GM23338 (cell line): ENCODE measurements around the gene CROCC2. TPM values are rescaled to one million over a fixed set of nuclear protein-coding genes. Genes with fewer than 3 reads are reported as not detected.

Experiments used
- ATAC-seq: fragments of 200-7000 bp; cut with Tn5 transposase; 3 replicates; pipeline ENCODE4 v1.9.1; 2020
- DNase-seq: peaks from one replicate; pipeline ENCODE4 v3.0.0-alpha.2; 2015; ENCODE audit warnings: low spot score
- H2AFZ ChIP-seq: fragments of 200-600 bp; sonication (generic); 2 replicates; pipeline ENCODE4 v1.8.0; 2016; ENCODE audit warnings: antibody characterized with exemption, mild to moderate bottlenecking, moderate library complexity
- H3F3A ChIP-seq: fragments of 200-600 bp; sonication (generic); replicated peaks from 2 replicates; pipeline ENCODE4 v1.8.0; 2017; ENCODE audit warnings: antibody characterized with exemption, mixed run types, low read depth
- H3K27ac ChIP-seq: fragments of 200-600 bp; sonication (generic); 2 replicates; pipeline ENCODE4 v1.6.1; 2016; ENCODE audit warnings: low read depth
- H3K27me3 ChIP-seq: fragments of 200-600 bp; sonication (generic); 2 replicates; pipeline ENCODE4 v1.8.0; 2016; ENCODE audit warnings: mild to moderate bottlenecking, mixed run types, moderate library complexity; ENCODE audit not compliant: insufficient read depth
- H3K36me3 ChIP-seq: fragments of 200-600 bp; sonication (generic); 2 replicates; pipeline ENCODE4 v1.8.0; 2016; ENCODE audit warnings: mild to moderate bottlenecking; ENCODE audit not compliant: insufficient read depth
- H3K4me1 ChIP-seq: fragments of 200-600 bp; sonication (generic); 2 replicates; pipeline ENCODE4 v1.8.0; 2016; ENCODE audit warnings: mild to moderate bottlenecking, moderate library complexity; ENCODE audit not compliant: insufficient read depth
- H3K4me2 ChIP-seq: fragments of 200-600 bp; sonication (generic); 2 replicates; pipeline ENCODE4 v1.7.1; 2017; ENCODE audit warnings: mixed run types
- H3K4me3 ChIP-seq: fragments of 200-600 bp; sonication (generic); 2 replicates; pipeline ENCODE4 v1.6.1; 2016; ENCODE audit warnings: mixed run types
- H3K79me2 ChIP-seq: fragments of 200-600 bp; sonication (generic); replicated peaks from 2 replicates; pipeline ENCODE4 v1.8.0; 2017; ENCODE audit warnings: mild to moderate bottlenecking; ENCODE audit not compliant: insufficient read depth
- H3K9me2 ChIP-seq: fragments of 200-600 bp; sonication (generic); 2 replicates; pipeline ENCODE4 v1.8.0; 2017; ENCODE audit not compliant: insufficient read depth
- H4K20me1 ChIP-seq: fragments of 200-600 bp; sonication (generic); replicated peaks from 2 replicates; pipeline ENCODE4 v1.8.0; 2017; ENCODE audit warnings: mild to moderate bottlenecking; ENCODE audit not compliant: insufficient read depth
- H3K27ac Mint-ChIP-seq: 2 replicates; pipeline ENCODE4 v1.8.0; 2020; ENCODE audit warnings: inconsistent platforms, mild to moderate bottlenecking, moderate library complexity, mixed read lengths
- H3K27me3 Mint-ChIP-seq: 3 replicates; pipeline ENCODE4 v1.8.0; 2022; ENCODE audit warnings: low read depth, mild to moderate bottlenecking, moderate library complexity, mixed read lengths, inconsistent platforms; ENCODE audit not compliant: insufficient read depth, poor library complexity
- H3K36me3 Mint-ChIP-seq: 3 replicates; pipeline ENCODE4 v1.8.0; 2021; ENCODE audit warnings: low read depth, mild to moderate bottlenecking, inconsistent platforms, moderate library complexity, mixed read lengths
- H3K4me1 Mint-ChIP-seq: 3 replicates; pipeline ENCODE4 v1.8.0; 2020; ENCODE audit warnings: mild to moderate bottlenecking, inconsistent platforms, mixed read lengths
- H3K4me3 Mint-ChIP-seq: 3 replicates; pipeline ENCODE4 v1.8.0; 2021; ENCODE audit warnings: moderate library complexity, mild to moderate bottlenecking, inconsistent platforms, mixed read lengths
- H3K9me3 Mint-ChIP-seq: 3 replicates; pipeline ENCODE4 v1.8.0; 2020; ENCODE audit warnings: moderate library complexity, mild to moderate bottlenecking, inconsistent platforms, mixed read lengths
- CREB1 ChIP-seq: fragments of 250-450 bp; sonication (Bioruptor Pico); IDR thresholded peaks from 2 replicates; pipeline ENCODE4 v1.5.0; 2020; ENCODE audit warnings: low read depth, mild to moderate bottlenecking, moderate library complexity
- CTCF ChIP-seq, 2 experiments: fragments of 200-600 bp in 1 of 2; sonication (generic) in 1 of 2; conservative IDR thresholded peaks; 2 replicates each; pipeline versions ENCODE4 v1.5.1 to v1.6.1; 2016 to 2017; ENCODE audit warnings: antibody characterized with exemption in 2 of 2, low read depth in 2 of 2, mild to moderate bottlenecking in 2 of 2, moderate library complexity in 1 of 2
- ETS1 ChIP-seq: IDR thresholded peaks from 2 replicates; pipeline ENCODE4 v1.6.1; 2016; ENCODE audit warnings: antibody characterized with exemption
- JUNB ChIP-seq: IDR thresholded peaks from one replicate; pipeline ENCODE4 v1.6.1; 2016; ENCODE audit warnings: antibody characterized with exemption; ENCODE audit not compliant: unreplicated experiment
- POLR2AphosphoS5 ChIP-seq: IDR thresholded peaks from 2 replicates; pipeline ENCODE4 v1.6.1; 2016; ENCODE audit warnings: antibody characterized with exemption, low read depth
- REST ChIP-seq: IDR thresholded peaks from one replicate; pipeline ENCODE4 v1.6.1; 2018; ENCODE audit warnings: antibody characterized with exemption; ENCODE audit not compliant: unreplicated experiment
- STAT1 ChIP-seq: IDR thresholded peaks from one replicate; pipeline ENCODE4 v1.6.1; 2016; ENCODE audit warnings: antibody characterized with exemption; ENCODE audit not compliant: unreplicated experiment
- ZNF114 ChIP-seq: fragments of 250-450 bp; sonication (Bioruptor Pico); IDR thresholded peaks from 2 replicates; pipeline ENCODE4 v1.5.0; 2020; ENCODE audit warnings: mild to moderate bottlenecking, moderate library complexity
- ZNF331 ChIP-seq: fragments of 250-450 bp; sonication (Bioruptor Pico); IDR thresholded peaks from 2 replicates; pipeline ENCODE4 v1.5.0; 2020; ENCODE audit warnings: low read depth, mild to moderate bottlenecking, moderate library complexity
- ZNF462 ChIP-seq: fragments of 250-450 bp; sonication (Bioruptor Pico); IDR thresholded peaks from 2 replicates; pipeline ENCODE4 v1.5.0; 2020; ENCODE audit warnings: mild to moderate bottlenecking, moderate library complexity
- polyA plus RNA-seq: library from polyadenylated mRNA; unstranded; fragments of >200 nt; fragmentation: Nextera tagmentation; extraction: Ambion mirVana; gene quantifications from 2 replicates; pipeline ENCODE4 v1.2.1, GENCODE V29; 2016
- total RNA-seq: library from RNA; depleted of rRNA; stranded (reverse); fragments of >200 nt; shearing (Covaris generic); gene quantifications from 2 replicates; pipeline ENCODE4 v1.2.3, GENCODE V29; 2014

Gene CROCC2
- total and polyA plus RNA-seq, 2 experiments from 2014 or later, result not detected

- Mint-ChIP-seq H3K4me1 (0 out of 3 replicates have a peak, but pooled peaks cover 2% of the 10 kb centered on the region), H3K9me3 (no peaks in the 10 kb centered on the region), H3K4me3 (no peak overlapping the region), H3K36me3 (no peaks in the 10 kb centered on the region), H3K27me3 (peaks cover 4% of the 10 kb centered on the region), H3K27ac (no peak overlapping the region)
- ATAC-seq (no peak), DNase-seq (no peak)
- Histone ChIP-seq H3K27ac (no peak overlapping the region), H3K36me3 (no peaks in the 10 kb centered on the region), H2AFZ (no peak overlapping the region), H3F3A (no peaks in the 10 kb centered on the region), H3K4me3 (no peak overlapping the region), H3K9me2 (no peaks in the 10 kb centered on the region), H3K79me2 (no peaks in the 10 kb centered on the region), H3K4me1 (no peaks in the 10 kb centered on the region), H3K27me3 (no peaks in the 10 kb centered on the region), H4K20me1 (no peaks in the 10 kb centered on the region; the same call in 1 of the 2 replicates), H3K4me2 (no peak overlapping the region)
- TF ChIP-seq CREB1 (CRISPR knock-in tag) (no peak), REST (no peak), ZNF331 (CRISPR knock-in tag) (no peak), CTCF (conservative IDR thresholded peaks at IDR 0.05; ENCODE audit: low read depth in 2 of 2) (no peak), ZNF114 (CRISPR knock-in tag) (no peak), POLR2AphosphoS5 (no peak), ZNF462 (no peak), STAT1 (no peak), JUNB (no peak), ETS1 (no peak)
Measured at GRCh38 chr2:240869956-240870875, 35.9 kb upstream of the CROCC2 start.
